A549 (cell line): ENCODE results near the gene RET. TPM values are rescaled to one million over a fixed set of nuclear protein-coding genes. Genes with fewer than 3 reads are reported as not detected.

Experiments used
- ATAC-seq, 2 experiments: fragments of 200-7000 bp in 1 of 2; fragments of >200 bp in 1 of 2; cut with Nextera tagmentation in 1 of 2; cut with Tn5 transposase in 1 of 2; 3 replicates each; pipeline versions ENCODE4 v1.8.0 to v1.9.1; 2018 to 2020; ENCODE audit warnings: mild to moderate bottlenecking in 1 of 2, moderate library complexity in 1 of 2
- CTCF ChIA-PET: fragments of 300-600 bp; sonication (Branson Sonifier 250); formaldehyde crosslinking; extraction: SDS; loops from one replicate; lab custom pipeline; 2021; ENCODE audit warnings: antibody characterized with exemption, inconsistent platforms; lab: Yijun Ruan, JAX
- POLR2A ChIA-PET: fragments of 350-600 bp; formaldehyde crosslinking; extraction: SDS; loops from one replicate; lab custom pipeline; 2021; ENCODE audit warnings: antibody characterized with exemption, inconsistent platforms; lab: Yijun Ruan, JAX
- DNase-seq, 2 experiments: peaks; one replicate each; pipeline versions ENCODE4 v3.0.0 to v3.0.0-alpha.2; 2011 to 2016; ENCODE audit warnings: low read depth in 1 of 2, low spot score in 1 of 2
- FAIRE-seq: peaks from 2 replicates; lab custom pipeline; 2011; peaks lifted over from hg19 to GRCh38; lab: Jason Lieb, UNC
- H3K27ac ChIP-seq, 2 experiments: fragments of >200 bp; sonication (Bioruptor Twin); formaldehyde crosslinking; 3 replicates each; pipeline ENCODE4 v1.5.1; 2016 to 2017
- H3K4me1 ChIP-seq: fragments of >200 bp; sonication (Bioruptor Twin); formaldehyde crosslinking; 3 replicates; pipeline ENCODE4 v1.6.1; 2016
- H3K4me2 ChIP-seq: fragments of >200 bp; sonication (Bioruptor Twin); formaldehyde crosslinking; 3 replicates; pipeline ENCODE4 v1.6.1; 2016
- H3K4me3 ChIP-seq: fragments of >200 bp; sonication (Bioruptor Twin); formaldehyde crosslinking; 3 replicates; pipeline ENCODE4 v1.5.1; 2016
- H3K9me3 ChIP-seq: fragments of >200 bp; sonication (Bioruptor Twin); formaldehyde crosslinking; 3 replicates; pipeline ENCODE4 v1.6.1; 2016
- CBX2 ChIP-seq: fragments of 200-600 bp; sonication (generic); IDR thresholded peaks from 2 replicates; pipeline ENCODE4 v1.6.1; 2016; ENCODE audit warnings: low read depth, mild to moderate bottlenecking, borderline replicate concordance
- CEBPB ChIP-seq, 2 experiments: fragments of >200 bp in 1 of 2; sonication (Bioruptor Twin) in 1 of 2; formaldehyde crosslinking in 1 of 2; IDR thresholded peaks; 2 replicates each; pipeline ENCODE4 v1.6.1; 2012 to 2016
- CHD2 ChIP-seq: fragments of 150-350 bp; IDR thresholded peaks from 2 replicates; pipeline ENCODE4 v1.6.1; 2014; ENCODE audit warnings: low read length; ENCODE audit not compliant: partially characterized antibody
- EHF ChIP-seq: fragments of 250-450 bp; sonication (Bioruptor Pico); IDR thresholded peaks from 2 replicates; pipeline ENCODE4 v1.5.0; 2020; ENCODE audit warnings: mild to moderate bottlenecking
- EP300 ChIP-seq, 2 experiments: fragments of >200 bp; sonication (Bioruptor Twin); formaldehyde crosslinking; IDR thresholded peaks; 2 replicates in 1 of 2; 3 replicates in 1 of 2; pipeline ENCODE4 v1.6.1; 2016 to 2017
- FOSB ChIP-seq: fragments of 250-450 bp; sonication (Bioruptor Pico); IDR thresholded peaks from 2 replicates; pipeline ENCODE4 v1.5.0; 2020; ENCODE audit warnings: mild to moderate bottlenecking, moderate library complexity
- GATA3 ChIP-seq: IDR thresholded peaks from 2 replicates; pipeline ENCODE4 v1.6.1; 2012; ENCODE audit warnings: borderline replicate concordance
- HOXB5 ChIP-seq: fragments of 250-450 bp; sonication (Bioruptor Pico); IDR thresholded peaks from 2 replicates; pipeline ENCODE4 v1.5.0; 2020; ENCODE audit warnings: mild to moderate bottlenecking, moderate library complexity
- JUNB ChIP-seq: fragments of >200 bp; sonication (Bioruptor Twin); formaldehyde crosslinking; IDR thresholded peaks from 2 replicates; pipeline ENCODE4 v1.6.1; 2016
- KDM1A ChIP-seq: fragments of 200-600 bp; sonication (generic); IDR thresholded peaks from 2 replicates; pipeline ENCODE4 v1.6.1; 2016; ENCODE audit warnings: low read depth, mild to moderate bottlenecking
- KDM5A ChIP-seq: fragments of 200-600 bp; sonication (generic); IDR thresholded peaks from 2 replicates; pipeline ENCODE4 v1.6.1; 2016; ENCODE audit warnings: antibody characterized with exemption, mild to moderate bottlenecking
- MYC ChIP-seq: IDR thresholded peaks from 2 replicates; pipeline ENCODE4 v1.6.1; 2012; ENCODE audit warnings: mild to moderate bottlenecking, inconsistent platforms, low read length, improper control_type of control experiment, borderline replicate concordance
- NFE2L2 ChIP-seq: fragments of 150-350 bp; conservative IDR thresholded peaks from 2 replicates; pipeline ENCODE4 v1.6.1; 2014; ENCODE audit warnings: low read length
- RAD21 ChIP-seq, 2 experiments: fragments of >200 bp in 1 of 2; sonication (Bioruptor Twin) in 1 of 2; formaldehyde crosslinking in 1 of 2; IDR thresholded peaks in 1 of 2; conservative IDR thresholded peaks in 1 of 2; 2 replicates in 1 of 2; 3 replicates in 1 of 2; pipeline ENCODE4 v1.6.1; 2012 to 2018; ENCODE audit warnings: inconsistent platforms in 1 of 2
- RARB ChIP-seq: fragments of 250-450 bp; sonication (Bioruptor Pico); IDR thresholded peaks from 2 replicates; pipeline ENCODE4 v1.8.0; 2021; ENCODE audit warnings: mild to moderate bottlenecking, moderate library complexity
- RCOR1 ChIP-seq: fragments of 150-350 bp; IDR thresholded peaks from 2 replicates; pipeline ENCODE4 v1.6.1; 2014; ENCODE audit warnings: antibody characterized with exemption, low read length, low read depth
- RNF2 ChIP-seq: fragments of 200-600 bp; sonication (generic); IDR thresholded peaks from 2 replicates; pipeline ENCODE4 v1.6.1; 2016; ENCODE audit warnings: low read depth, mild to moderate bottlenecking, antibody characterized with exemption, moderate library complexity, borderline replicate concordance
- TFCP2L1 ChIP-seq: fragments of 250-450 bp; sonication (Bioruptor Pico); IDR thresholded peaks from 2 replicates; pipeline ENCODE4 v1.5.0; 2021; ENCODE audit warnings: mild to moderate bottlenecking
- TP53 ChIP-seq: fragments of 250-450 bp; sonication (Bioruptor Pico); IDR thresholded peaks from 2 replicates; pipeline ENCODE4 v1.5.0; 2021; ENCODE audit warnings: mild to moderate bottlenecking, moderate library complexity
- WGBS: methylation state at CpG from one replicate; pipeline ENCODE4 v1.1.6; 2017; ENCODE audit errors: missing lambda C conversion rate; 5-methylcytosine and 5-hydroxymethylcytosine counted together
- polyA plus RNA-seq, 4 experiments: library from polyadenylated mRNA; depleted of rRNA in 3 of 4; stranded (reverse); fragments of >200 nt; fragmentation: RNase III in 1 of 4; extraction: RNeasy Plus Mini Kit Qiagen cat#74134 plus additional on column Dnase treatment in 1 of 4; gene quantifications; 2 replicates in 3 of 4; 3 replicates in 1 of 4; pipeline ENCODE4 v1.2.3, GENCODE V29; 2011 to 2017
- TF ChIP-seq, protein P1 (sequence below): fragments of 150-350 bp; IDR thresholded peaks from 2 replicates; pipeline ENCODE4 v1.6.1; 2014; ENCODE audit warnings: low read depth, mild to moderate bottlenecking, low read length
- TF ChIP-seq, protein P2 (sequence below): fragments of 200-600 bp; sonication (generic); IDR thresholded peaks from 2 replicates; pipeline ENCODE4 v1.6.1; 2016; ENCODE audit warnings: antibody characterized with exemption, mild to moderate bottlenecking, moderate library complexity
- TF ChIP-seq, protein P3 (sequence below): fragments of 250-450 bp; sonication (Bioruptor Pico); IDR thresholded peaks from 2 replicates; pipeline ENCODE4 v1.5.0; 2021; ENCODE audit warnings: mild to moderate bottlenecking, moderate library complexity, borderline replicate concordance
- TF ChIP-seq, protein P4 (sequence below): IDR thresholded peaks from 2 replicates; pipeline ENCODE4 v1.6.1; 2012; ENCODE audit warnings: low read depth, borderline replicate concordance

The RET gene
- polyA plus RNA-seq, 2 of the 4 experiments (the other 2 are of a cell fraction), result 0.08 to 0.41 TPM

DNA sequence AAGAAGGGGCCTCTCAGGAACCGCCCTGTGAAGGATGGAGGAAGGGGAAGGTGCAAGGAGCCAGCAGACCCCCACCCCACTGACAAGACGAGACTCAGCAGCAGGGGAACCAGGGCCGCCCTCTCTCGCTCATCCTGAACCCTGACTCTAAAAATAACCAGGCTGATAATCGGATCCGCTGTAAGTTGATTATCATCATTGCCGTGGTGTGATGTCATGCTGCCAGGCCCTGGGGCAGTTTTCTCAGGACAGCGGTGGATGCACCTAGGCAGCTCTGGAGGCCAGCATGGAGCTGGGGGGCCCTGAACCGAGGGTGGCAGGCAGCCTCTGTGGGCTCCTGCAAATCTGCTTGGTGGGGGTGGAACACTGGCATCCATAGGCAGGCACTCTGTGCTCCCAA, 7.9 kb downstream of the RET start:
- H3K27ac ChIP-seq, result no peak overlapping the region
- no peak for ATAC-seq
- no peak for FAIRE-seq
- ChIA-PET POLR2A (no interaction called here), CTCF (interaction anchor here (0.7 to 1.4 kb wide), 2 partner anchors 14 to 20 kb away, joined by 3 to 4 read pairs; no protein-coding TSS in a partner anchor)
- H3K9me3 ChIP-seq, result no peaks in the 10 kb centered on the region
- WGBS, result 61% methylated on average over 8 of the region's 9 CpGs
- DNase-seq, result no peak
- no peak for TF ChIP-seq EP300 (IDR thresholded peaks at IDR 0.05)
- TF ChIP-seq HOXB5 (CRISPR knock-in tag), result no peak
- TF ChIP-seq, protein P1, sequence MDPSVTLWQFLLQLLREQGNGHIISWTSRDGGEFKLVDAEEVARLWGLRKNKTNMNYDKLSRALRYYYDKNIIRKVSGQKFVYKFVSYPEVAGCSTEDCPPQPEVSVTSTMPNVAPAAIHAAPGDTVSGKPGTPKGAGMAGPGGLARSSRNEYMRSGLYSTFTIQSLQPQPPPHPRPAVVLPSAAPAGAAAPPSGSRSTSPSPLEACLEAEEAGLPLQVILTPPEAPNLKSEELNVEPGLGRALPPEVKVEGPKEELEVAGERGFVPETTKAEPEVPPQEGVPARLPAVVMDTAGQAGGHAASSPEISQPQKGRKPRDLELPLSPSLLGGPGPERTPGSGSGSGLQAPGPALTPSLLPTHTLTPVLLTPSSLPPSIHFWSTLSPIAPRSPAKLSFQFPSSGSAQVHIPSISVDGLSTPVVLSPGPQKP, result no peak
- TF ChIP-seq, protein P2, sequence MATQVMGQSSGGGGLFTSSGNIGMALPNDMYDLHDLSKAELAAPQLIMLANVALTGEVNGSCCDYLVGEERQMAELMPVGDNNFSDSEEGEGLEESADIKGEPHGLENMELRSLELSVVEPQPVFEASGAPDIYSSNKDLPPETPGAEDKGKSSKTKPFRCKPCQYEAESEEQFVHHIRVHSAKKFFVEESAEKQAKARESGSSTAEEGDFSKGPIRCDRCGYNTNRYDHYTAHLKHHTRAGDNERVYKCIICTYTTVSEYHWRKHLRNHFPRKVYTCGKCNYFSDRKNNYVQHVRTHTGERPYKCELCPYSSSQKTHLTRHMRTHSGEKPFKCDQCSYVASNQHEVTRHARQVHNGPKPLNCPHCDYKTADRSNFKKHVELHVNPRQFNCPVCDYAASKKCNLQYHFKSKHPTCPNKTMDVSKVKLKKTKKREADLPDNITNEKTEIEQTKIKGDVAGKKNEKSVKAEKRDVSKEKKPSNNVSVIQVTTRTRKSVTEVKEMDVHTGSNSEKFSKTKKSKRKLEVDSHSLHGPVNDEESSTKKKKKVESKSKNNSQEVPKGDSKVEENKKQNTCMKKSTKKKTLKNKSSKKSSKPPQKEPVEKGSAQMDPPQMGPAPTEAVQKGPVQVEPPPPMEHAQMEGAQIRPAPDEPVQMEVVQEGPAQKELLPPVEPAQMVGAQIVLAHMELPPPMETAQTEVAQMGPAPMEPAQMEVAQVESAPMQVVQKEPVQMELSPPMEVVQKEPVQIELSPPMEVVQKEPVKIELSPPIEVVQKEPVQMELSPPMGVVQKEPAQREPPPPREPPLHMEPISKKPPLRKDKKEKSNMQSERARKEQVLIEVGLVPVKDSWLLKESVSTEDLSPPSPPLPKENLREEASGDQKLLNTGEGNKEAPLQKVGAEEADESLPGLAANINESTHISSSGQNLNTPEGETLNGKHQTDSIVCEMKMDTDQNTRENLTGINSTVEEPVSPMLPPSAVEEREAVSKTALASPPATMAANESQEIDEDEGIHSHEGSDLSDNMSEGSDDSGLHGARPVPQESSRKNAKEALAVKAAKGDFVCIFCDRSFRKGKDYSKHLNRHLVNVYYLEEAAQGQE, result no peak
- no peak for TF ChIP-seq RARB (CRISPR knock-in tag)
- no peak for TF ChIP-seq GATA3
- no peak for TF ChIP-seq KDM5A
- no peak for TF ChIP-seq KDM1A
- TF ChIP-seq EHF, result no peak
- TF ChIP-seq JUNB, result no peak
- TF ChIP-seq FOSB, result no peak
- H3K4me3 ChIP-seq, result no peak overlapping the region
- no peak overlapping the region for H3K4me2 ChIP-seq
- H3K4me1 ChIP-seq, result no peaks in the 10 kb centered on the region

DNA sequence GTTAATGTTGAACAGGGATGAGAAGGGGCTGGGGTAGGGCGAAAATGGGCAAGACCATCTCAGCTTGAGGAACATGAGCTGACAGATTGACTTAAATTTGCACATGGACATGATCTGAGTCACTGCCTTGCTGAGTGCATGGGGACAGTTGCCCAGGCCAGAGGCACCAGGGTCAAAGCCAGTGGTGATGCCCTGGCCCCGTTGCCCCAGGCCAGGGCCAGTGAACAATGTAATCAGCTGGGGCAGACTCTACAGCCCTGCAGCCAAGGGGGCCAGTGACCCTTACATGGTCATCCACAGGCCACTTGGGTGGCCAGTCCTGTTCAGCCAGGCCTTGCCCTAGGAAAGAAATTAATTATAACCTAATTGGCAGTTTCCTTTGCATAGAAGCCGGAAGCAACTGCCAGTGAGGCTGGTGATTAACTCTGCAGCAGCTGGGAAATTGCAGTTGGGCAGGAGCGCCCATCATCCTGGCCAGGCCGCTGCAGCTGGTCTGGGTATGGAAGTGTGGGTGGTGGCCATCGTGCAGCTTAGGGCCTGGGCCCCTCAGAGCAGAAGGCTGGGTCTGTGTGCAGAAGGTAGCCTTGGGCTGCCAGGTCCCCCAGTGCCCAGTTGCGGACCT, 9.6 kb downstream of the RET start:
- H3K9me3 ChIP-seq, result no peaks in the 10 kb centered on the region
- CTCF ChIA-PET, result interaction anchor here (0.7 to 0.8 kb wide), 2 partner anchors 8 to 603 kb away, joined by 3 read pairs; no protein-coding TSS in a partner anchor
- no peaks in the 10 kb centered on the region for H3K4me1 ChIP-seq
- no peak overlapping the region for H3K4me3 ChIP-seq
- ATAC-seq (no peak), DNase-seq (no peak), FAIRE-seq (no peak)
- H3K27ac ChIP-seq, result no peak overlapping the region
- TF ChIP-seq, protein P3, sequence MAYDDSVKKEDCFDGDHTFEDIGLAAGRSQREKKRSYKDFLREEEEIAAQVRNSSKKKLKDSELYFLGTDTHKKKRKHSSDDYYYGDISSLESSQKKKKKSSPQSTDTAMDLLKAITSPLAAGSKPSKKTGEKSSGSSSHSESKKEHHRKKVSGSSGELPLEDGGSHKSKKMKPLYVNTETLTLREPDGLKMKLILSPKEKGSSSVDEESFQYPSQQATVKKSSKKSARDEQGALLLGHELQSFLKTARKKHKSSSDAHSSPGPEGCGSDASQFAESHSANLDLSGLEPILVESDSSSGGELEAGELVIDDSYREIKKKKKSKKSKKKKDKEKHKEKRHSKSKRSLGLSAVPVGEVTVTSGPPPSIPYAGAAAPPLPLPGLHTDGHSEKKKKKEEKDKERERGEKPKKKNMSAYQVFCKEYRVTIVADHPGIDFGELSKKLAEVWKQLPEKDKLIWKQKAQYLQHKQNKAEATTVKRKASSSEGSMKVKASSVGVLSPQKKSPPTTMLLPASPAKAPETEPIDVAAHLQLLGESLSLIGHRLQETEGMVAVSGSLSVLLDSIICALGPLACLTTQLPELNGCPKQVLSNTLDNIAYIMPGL, result no peak
- no peak for TF ChIP-seq CEBPB (IDR thresholded peaks at IDR 0.05)
- TF ChIP-seq, protein P4, sequence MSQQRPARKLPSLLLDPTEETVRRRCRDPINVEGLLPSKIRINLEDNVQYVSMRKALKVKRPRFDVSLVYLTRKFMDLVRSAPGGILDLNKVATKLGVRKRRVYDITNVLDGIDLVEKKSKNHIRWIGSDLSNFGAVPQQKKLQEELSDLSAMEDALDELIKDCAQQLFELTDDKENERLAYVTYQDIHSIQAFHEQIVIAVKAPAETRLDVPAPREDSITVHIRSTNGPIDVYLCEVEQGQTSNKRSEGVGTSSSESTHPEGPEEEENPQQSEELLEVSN, result no peak
- no peak for TF ChIP-seq MYC
- TF ChIP-seq TFCP2L1 (CRISPR knock-in tag), result no peak
- TF ChIP-seq KDM1A, result no peak
- TF ChIP-seq CBX2, result no peak
- no peak for TF ChIP-seq RCOR1
- no peak for TF ChIP-seq TP53 (CRISPR knock-in tag)
- no peak for TF ChIP-seq RNF2
- no peak for TF ChIP-seq CHD2
- no peak for TF ChIP-seq EP300 (IDR thresholded peaks at IDR 0.05)
- no peak for TF ChIP-seq RAD21 (conservative IDR thresholded peaks at IDR 0.05 in 1 of 2, IDR thresholded peaks at IDR 0.05 in 1 of 2)
- no peak for TF ChIP-seq NFE2L2
- no peak overlapping the region for H3K4me2 ChIP-seq
- WGBS, result 51% methylated on average over 4 of the region's 7 CpGs
- POLR2A ChIA-PET, result no interaction called here
